ENCODE data around the gene KLHL29. TPM values are rescaled to one million over a fixed set of nuclear protein-coding genes. Genes with fewer than 3 reads are reported as not detected.

KLHL29 gene
- total RNA-seq, 1 experiment from 2014 or later = 16.7 TPM

- intact Hi-C loops (cut with micrococcal nuclease) = no loop called here
- Histone ChIP-seq H3K27me3 (ENCODE audit: insufficient read depth, low read length) (no peaks in the 10 kb centered on the region), H3K4me3 (replicated peaks in 1 of 2; ENCODE audit: low read depth in 1 of 2, low read length in 2 of 2) (no peak overlapping the region), H3K79me2 (ENCODE audit: insufficient read depth, low read length) (no peaks in the 10 kb centered on the region), H3K9me2 (ENCODE audit: insufficient read depth) (no peaks in the 10 kb centered on the region), H3K9ac (ENCODE audit: low read length) (no peak overlapping the region), H4K20me1 (ENCODE audit: insufficient read depth) (no peaks in the 10 kb centered on the region), H2AFZ (ENCODE audit: low read depth, low read length, poor library complexity, severe bottlenecking) (no peak overlapping the region), H3K4me1 (ENCODE audit: control insufficient read depth in 1 of 2, insufficient read depth in 2 of 2, low read length in 2 of 2) (no peaks in the 10 kb centered on the region), H3K9me3 (ENCODE audit: control insufficient read depth in 1 of 2, insufficient read depth in 1 of 2, low read depth in 1 of 2, low read length in 2 of 2) (no peaks in the 10 kb centered on the region), H3K4me2 (ENCODE audit: low read length) (no peak overlapping the region), H3K27ac (ENCODE audit: low read depth, low read length) (no peak overlapping the region), H3K36me3 (ENCODE audit: control insufficient read depth in 1 of 2, insufficient read depth in 2 of 2, low read length in 2 of 2) (no peaks in the 10 kb centered on the region)
- no peak for ATAC-seq
- ChIA-PET POLR2A (no interaction called here), CTCF (no interaction called here), RAD21 (ENCODE audit: low non-redundant PET in 1 of 2, low total read pairs in 2 of 2, uncharacterized antibody in 2 of 2, unreplicated experiment in 2 of 2) (no interaction called here)
- no TSS peak for BruUV-seq (replicated peaks)
- no peak for DNase-seq (ENCODE audit: low read depth, low spot score)
- TF ChIP-seq SP1 (IDR thresholded peaks at IDR 0.05; ENCODE audit: low read depth) (no peak), POLR2A (IDR thresholded peaks at IDR 0.05; ENCODE audit: borderline replicate concordance, extremely low read depth, insufficient read depth, insufficient read length) (no peak), REST (IDR thresholded peaks at IDR 0.05; ENCODE audit: low read depth) (no peak), EZH2 (IDR thresholded peaks at IDR 0.05) (no peak), CBX3 (IDR thresholded peaks at IDR 0.05; ENCODE audit: low read depth) (no peak), POLR2AphosphoS5 (IDR thresholded peaks at IDR 0.05; ENCODE audit: low read depth, low read length) (no peak), ATF3 (IDR thresholded peaks at IDR 0.05) (no peak), ZFX (IDR thresholded peaks at IDR 0.05) (no peak), CEBPB (IDR thresholded peaks at IDR 0.05; ENCODE audit: low read depth) (no peak), RAD21 (IDR thresholded peaks at IDR 0.05; ENCODE audit: low read depth) (no peak), TCF7L2 (IDR thresholded peaks at IDR 0.05; ENCODE audit: borderline replicate concordance, extremely low read depth, insufficient read depth, insufficient read length) (no peak), EGR1 (IDR thresholded peaks at IDR 0.05; ENCODE audit: low read depth) (no peak)
Measured at GRCh38 chr2:23698721-23699579, 314.0 kb downstream of the KLHL29 start.
